Endothelial cell of umbilical vein (primary cell): ENCODE data around the gene NEU1. TPM values are rescaled to one million over a fixed set of nuclear protein-coding genes. Genes with fewer than 3 reads are reported as not detected.

Experiments used
- BruUV-seq: library from RNA; stranded (reverse); fragments of 400-500 nt; replicated peaks from 2 replicates; lab custom pipeline; 2021; lab: Mats Ljungman, UMichigan
- CTCF ChIA-PET: fragments of 300-600, 350-600 bp; sonication (Branson Sonifier 250); formaldehyde crosslinking; loops from one replicate; lab custom pipeline; 2021; ENCODE audit warnings: antibody characterized with exemption, inconsistent platforms; lab: Charles Lee
- POLR2A ChIA-PET: fragments of 300-600, 350-600 bp; sonication (Branson Sonifier 250); formaldehyde crosslinking; loops from one replicate; lab custom pipeline; 2021; ENCODE audit warnings: antibody characterized with exemption, inconsistent platforms; lab: Charles Lee
- DNase-seq: peaks from one replicate; pipeline ENCODE4 v3.0.0-alpha.2; 2011; ENCODE audit warnings: low read depth, low spot score
- FAIRE-seq: peaks from 2 replicates; lab custom pipeline; 2011; peaks lifted over from hg19 to GRCh38; lab: Jason Lieb, UNC
- H2AFZ ChIP-seq: 2 replicates; pipeline ENCODE4 v1.6.0; 2012; ENCODE audit warnings: low read depth, low read length, control low read depth, inconsistent platforms
- H3K27ac ChIP-seq: 2 replicates; pipeline ENCODE4 v1.5.1; 2011; ENCODE audit warnings: low read depth, mild to moderate bottlenecking, control low read depth, low read length, moderate library complexity; ENCODE audit not compliant: insufficient read depth
- H3K27me3 ChIP-seq, 2 experiments: 2 replicates each; pipeline versions ENCODE4 v1.6.0 to v1.6.1; 2011; ENCODE audit warnings: low read length in 2 of 2, mixed read lengths in 1 of 2; ENCODE audit not compliant: control insufficient read depth in 2 of 2, insufficient read depth in 2 of 2
- H3K36me3 ChIP-seq, 2 experiments: 2 replicates in 1 of 2; 3 replicates in 1 of 2; pipeline ENCODE4 v1.5.1; 2011; ENCODE audit warnings: low read length in 2 of 2, mild to moderate bottlenecking in 1 of 2, moderate library complexity in 1 of 2; ENCODE audit not compliant: control insufficient read depth in 2 of 2, insufficient read depth in 2 of 2; ENCODE audit errors: extremely low read depth in 1 of 2
- H3K4me1 ChIP-seq: 3 replicates; pipeline ENCODE4 v1.5.1; 2011; ENCODE audit warnings: mild to moderate bottlenecking, low read length; ENCODE audit not compliant: control insufficient read depth, insufficient read depth; ENCODE audit errors: extremely low read depth
- H3K4me2 ChIP-seq: 2 replicates; pipeline ENCODE4 v1.6.1; 2011; ENCODE audit warnings: low read length, control low read depth, mixed read lengths; ENCODE audit not compliant: insufficient read depth
- H3K4me3 ChIP-seq, 3 experiments: fragments of 200-600 bp in 1 of 3; sonication (generic), shearing (Covaris generic) in 1 of 3; replicated peaks in 1 of 3; 2 replicates each; pipeline ENCODE4 v1.5.1; 2011 to 2016; ENCODE audit warnings: control low read depth in 3 of 3, low read length in 3 of 3, mild to moderate bottlenecking in 2 of 3, inconsistent platforms in 1 of 3, low read depth in 1 of 3, moderate library complexity in 1 of 3; ENCODE audit not compliant: insufficient read depth in 1 of 3
- H3K79me2 ChIP-seq: 2 replicates; pipeline ENCODE4 v1.6.0; 2012; ENCODE audit warnings: low read length, inconsistent platforms; ENCODE audit not compliant: control insufficient read depth, insufficient read depth
- H3K9ac ChIP-seq: replicated peaks from 2 replicates; pipeline ENCODE3; 2011; ENCODE audit warnings: low read length, control low read depth; ENCODE audit not compliant: insufficient read depth; ENCODE audit errors: extremely low read depth
- H3K9me1 ChIP-seq: replicated peaks from 3 replicates; pipeline ENCODE4 v1.6.0; 2011; ENCODE audit warnings: mild to moderate bottlenecking, low read length; ENCODE audit not compliant: control insufficient read depth, insufficient read depth; ENCODE audit errors: extremely low read depth
- H3K9me3 ChIP-seq: replicated peaks from 2 replicates; pipeline ENCODE4 v1.5.1; 2012; ENCODE audit warnings: low read length, inconsistent platforms; ENCODE audit not compliant: control insufficient read depth, insufficient read depth
- H4K20me1 ChIP-seq: replicated peaks from 2 replicates; pipeline ENCODE3; 2011; ENCODE audit warnings: mild to moderate bottlenecking, low read length; ENCODE audit not compliant: control insufficient read depth, insufficient read depth; ENCODE audit errors: extremely low read depth
- EZH2 ChIP-seq: IDR thresholded peaks from 2 replicates; pipeline ENCODE4 v1.6.1; 2012; ENCODE audit warnings: borderline replicate concordance, low read depth, mild to moderate bottlenecking, moderate library complexity, low read length, inconsistent platforms; ENCODE audit not compliant: severe bottlenecking
- FOS ChIP-seq: IDR thresholded peaks from 2 replicates; pipeline ENCODE4 v1.6.1; 2011; ENCODE audit warnings: mild to moderate bottlenecking, low read length, moderate library complexity, borderline replicate concordance; ENCODE audit not compliant: insufficient read depth
- GATA2 ChIP-seq: IDR thresholded peaks from 2 replicates; pipeline ENCODE4 v1.7.0; 2011; ENCODE audit warnings: low read depth, mild to moderate bottlenecking, moderate library complexity, mixed read lengths, low read length; ENCODE audit not compliant: insufficient read length, insufficient read depth
- JUN ChIP-seq: IDR thresholded peaks from 2 replicates; pipeline ENCODE4 v1.6.1; 2011; ENCODE audit warnings: borderline replicate concordance, low read depth; ENCODE audit not compliant: insufficient read length, insufficient read depth
- MAX ChIP-seq: IDR thresholded peaks from 2 replicates; pipeline ENCODE4 v1.6.1; 2011; ENCODE audit not compliant: insufficient read depth, insufficient read length
- MYC ChIP-seq: IDR thresholded peaks from one replicate; pipeline ENCODE4 v1.6.1; 2011; ENCODE audit warnings: mild to moderate bottlenecking, low read depth, low read length
- POLR2A ChIP-seq: IDR thresholded peaks from 2 replicates; pipeline ENCODE4 v1.6.1; 2012; ENCODE audit warnings: low read depth, mild to moderate bottlenecking, control low read depth, low read length
- POLR2AphosphoS5 ChIP-seq: IDR thresholded peaks from 2 replicates; pipeline ENCODE4 v1.6.1; 2012; ENCODE audit warnings: low read depth, mild to moderate bottlenecking, control low read depth, low read length, moderate library complexity; ENCODE audit not compliant: insufficient read depth
- dilution Hi-C: fragments of 300-500 bp; cut with MboI; formaldehyde crosslinking; loops from one replicate; pipeline ENCODE4 v1.15.0; 2019; ENCODE audit warnings: low sequenced_read_pairs; ENCODE audit not compliant: extremely low pct_ligation_motif_present
- intact Hi-C: fragments of 100-400 bp; cut with micrococcal nuclease; formaldehyde crosslinking; loops from one replicate; pipeline ENCODE4 v1.10.0; 2022
- polyA plus RNA-seq, 4 experiments: library from polyadenylated mRNA; depleted of rRNA in 3 of 4; stranded (reverse) in 3 of 4; unstranded in 1 of 4; fragments of >200 nt; gene quantifications; 2 replicates each; pipeline versions ENCODE4 v1.2.1 to v1.2.3, GENCODE V29; 2011 to 2012; ENCODE audit warnings: missing spikeins in 1 of 4
- total RNA-seq: library from RNA; stranded (reverse); gene quantifications from 2 replicates; pipeline ENCODE4 v1.2.3, GENCODE V29; 2021
- TF ChIP-seq, protein P1 (sequence below), 2 donors: IDR thresholded peaks; 1 replicate in 1 of 2; 2 replicates in 1 of 2; pipeline ENCODE4 v1.5.1; 2011; ENCODE audit warnings: low read length in 2 of 2, mild to moderate bottlenecking in 2 of 2, moderate library complexity in 2 of 2, control low read depth in 1 of 2, inconsistent platforms in 1 of 2, low read depth in 1 of 2; ENCODE audit not compliant: insufficient read depth in 1 of 2; ENCODE audit errors: extremely low read depth in 1 of 2

NEU1 gene
- total and polyA plus RNA-seq, 2 donors (not counting 3 experiments of a cell fraction or from before 2014, with no cell fraction given), result 62.8 to 111 TPM

DNA sequence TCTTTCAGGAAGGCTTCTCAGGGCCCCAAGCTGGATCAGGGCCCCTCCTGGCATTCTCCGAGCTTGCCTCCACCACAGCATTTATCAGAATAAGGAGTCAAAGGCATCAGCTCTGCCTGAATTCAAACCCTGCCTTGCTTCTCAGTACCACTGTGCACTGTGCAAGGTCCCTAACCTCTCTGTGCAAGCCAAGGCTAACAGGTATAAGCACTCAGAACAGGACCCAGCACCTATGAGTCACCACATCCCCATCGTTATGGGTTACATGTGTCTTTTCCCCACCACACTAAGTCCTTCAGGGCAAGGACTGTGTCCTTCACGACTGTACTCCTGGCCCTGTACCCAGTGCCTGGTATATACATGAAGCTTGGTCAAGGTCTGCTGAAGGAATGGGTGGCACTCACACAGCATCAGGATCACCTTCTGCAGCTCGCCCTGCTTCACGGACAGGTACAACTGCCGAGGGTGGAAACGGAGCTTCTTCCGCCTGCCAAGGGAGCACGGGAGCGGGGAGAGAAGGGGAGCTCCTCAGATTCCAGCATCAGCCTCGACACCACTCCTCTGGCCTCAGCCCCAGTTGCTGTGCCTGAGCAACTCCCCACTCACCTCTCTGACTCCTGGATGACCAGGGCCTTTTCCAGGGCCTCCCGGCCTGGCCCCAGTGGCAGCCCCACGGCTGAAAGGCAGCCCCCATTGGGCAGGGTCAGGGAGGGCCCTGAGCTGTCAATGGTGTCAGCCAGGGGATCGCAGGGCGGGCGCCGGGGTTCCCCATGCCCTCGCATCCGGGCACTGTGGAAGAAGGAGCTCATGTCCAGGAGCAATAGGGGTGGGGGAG is 24.8 kb upstream of the NEU1 start:
- no peaks in the 10 kb centered on the region for H3K4me1 ChIP-seq
- no peak overlapping the region for H3K9ac ChIP-seq
- no peak overlapping the region for H3K4me3 ChIP-seq
- H3K27ac ChIP-seq, result no peak overlapping the region
- intact Hi-C loops (loop anchor here (2.0 kb wide), 1 partner anchor 207 kb away; the partner anchor contains the start of gene LY6G5C), dilution Hi-C loops (no loop called here)
- no peaks in the 10 kb centered on the region for H3K9me3 ChIP-seq
- no peak overlapping the region for H3K4me2 ChIP-seq
- H4K20me1 ChIP-seq, result no peaks in the 10 kb centered on the region
- H3K27me3 ChIP-seq, result no peaks in the 10 kb centered on the region
- TF ChIP-seq EZH2 (no peak), POLR2A (no peak), MYC (no peak), POLR2AphosphoS5 (no peak), FOS (no peak), GATA2 (no peak), MAX (no peak), JUN (no peak)
- TF ChIP-seq, protein P1, sequence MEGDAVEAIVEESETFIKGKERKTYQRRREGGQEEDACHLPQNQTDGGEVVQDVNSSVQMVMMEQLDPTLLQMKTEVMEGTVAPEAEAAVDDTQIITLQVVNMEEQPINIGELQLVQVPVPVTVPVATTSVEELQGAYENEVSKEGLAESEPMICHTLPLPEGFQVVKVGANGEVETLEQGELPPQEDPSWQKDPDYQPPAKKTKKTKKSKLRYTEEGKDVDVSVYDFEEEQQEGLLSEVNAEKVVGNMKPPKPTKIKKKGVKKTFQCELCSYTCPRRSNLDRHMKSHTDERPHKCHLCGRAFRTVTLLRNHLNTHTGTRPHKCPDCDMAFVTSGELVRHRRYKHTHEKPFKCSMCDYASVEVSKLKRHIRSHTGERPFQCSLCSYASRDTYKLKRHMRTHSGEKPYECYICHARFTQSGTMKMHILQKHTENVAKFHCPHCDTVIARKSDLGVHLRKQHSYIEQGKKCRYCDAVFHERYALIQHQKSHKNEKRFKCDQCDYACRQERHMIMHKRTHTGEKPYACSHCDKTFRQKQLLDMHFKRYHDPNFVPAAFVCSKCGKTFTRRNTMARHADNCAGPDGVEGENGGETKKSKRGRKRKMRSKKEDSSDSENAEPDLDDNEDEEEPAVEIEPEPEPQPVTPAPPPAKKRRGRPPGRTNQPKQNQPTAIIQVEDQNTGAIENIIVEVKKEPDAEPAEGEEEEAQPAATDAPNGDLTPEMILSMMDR (IDR thresholded peaks at IDR 0.05; ENCODE audit: extremely low read depth in 1 of 2, insufficient read depth in 1 of 2, low read depth in 1 of 2, low read length in 2 of 2), result no peak
- DNase-seq, result no peak
- no peaks in the 10 kb centered on the region for H3K9me1 ChIP-seq
- no peaks in the 10 kb centered on the region for H3K79me2 ChIP-seq
- no TSS peak for BruUV-seq
- no peak for FAIRE-seq
- POLR2A ChIA-PET, result no interaction called here
- H3K36me3 ChIP-seq, result peaks cover 8 to 46% of the 10 kb centered on the region in 2 experiments
- CTCF ChIA-PET, result interaction anchor here (0.9 to 2.5 kb wide), 6 partner anchors 9 to 345 kb away, joined by 3 to 8 read pairs (median 4); partner anchors contain the start of gene EHMT2
- no peak overlapping the region for H2AFZ ChIP-seq
